ENCODE measurements around the gene CCDC92B. TPM values are rescaled to one million over a fixed set of nuclear protein-coding genes. Genes with fewer than 3 reads are reported as not detected.

Gene CCDC92B
- total RNA-seq, 1 experiment from 2014 or later, result 15.2 TPM

DNA sequence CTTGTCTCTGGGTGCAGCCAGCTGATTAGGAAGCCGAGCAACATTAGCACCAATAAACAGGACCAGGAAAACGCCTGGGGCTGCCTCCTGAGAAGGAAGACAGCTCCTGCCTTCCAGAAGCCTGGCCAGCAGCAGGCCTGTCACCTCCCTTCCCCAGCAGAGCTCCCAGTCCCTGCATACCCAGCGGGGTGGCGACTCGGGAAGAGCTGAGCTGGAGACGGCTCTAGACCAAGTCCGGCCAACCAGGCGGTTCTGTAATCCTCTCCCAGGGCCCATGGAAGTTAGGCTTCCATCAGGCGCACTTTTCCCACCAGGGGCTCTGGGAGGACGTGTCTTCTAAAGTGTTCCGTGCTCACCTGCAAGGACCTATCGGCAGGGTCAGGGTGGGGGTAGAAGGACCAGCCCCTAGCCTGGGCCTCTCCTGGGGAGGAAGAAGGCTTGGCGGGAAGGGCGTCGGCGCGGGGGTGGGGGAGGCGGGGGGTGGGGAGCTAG is 25.9 kb downstream of the CCDC92B start:
- peak overlapping the region; percentile 62 for H3K4me3 Mint-ChIP-seq
- no peaks in the 10 kb centered on the region for H3K9me3 Mint-ChIP-seq
- POLR2A ChIA-PET, result interaction anchor here (1.2 to 1.3 kb wide), 2 partner anchors 14 to 62 kb away, joined by 3 to 4 read pairs; no protein-coding TSS in a partner anchor
- peaks cover 8% of the 10 kb centered on the region for H3K27me3 Mint-ChIP-seq (ENCODE audit: low read depth)
- H3K27ac Mint-ChIP-seq, result peak overlapping the region; percentile 32; the same call in 1 of the 2 replicates
- ATAC-seq (peak; percentile 52), DNase-seq (ENCODE audit: low spot score) (peak; percentile 70)
- CTCF ChIA-PET, result interaction anchor here (0.6 to 3.6 kb wide), 15 partner anchors 11 to 371 kb away, joined by 3 to 36 read pairs (median 6); no protein-coding TSS in a partner anchor
- peaks cover 9% of the 10 kb centered on the region for H3K36me3 Mint-ChIP-seq
- peaks cover 30% of the 10 kb centered on the region for H3K4me1 Mint-ChIP-seq
- TF ChIP-seq, protein P1, sequence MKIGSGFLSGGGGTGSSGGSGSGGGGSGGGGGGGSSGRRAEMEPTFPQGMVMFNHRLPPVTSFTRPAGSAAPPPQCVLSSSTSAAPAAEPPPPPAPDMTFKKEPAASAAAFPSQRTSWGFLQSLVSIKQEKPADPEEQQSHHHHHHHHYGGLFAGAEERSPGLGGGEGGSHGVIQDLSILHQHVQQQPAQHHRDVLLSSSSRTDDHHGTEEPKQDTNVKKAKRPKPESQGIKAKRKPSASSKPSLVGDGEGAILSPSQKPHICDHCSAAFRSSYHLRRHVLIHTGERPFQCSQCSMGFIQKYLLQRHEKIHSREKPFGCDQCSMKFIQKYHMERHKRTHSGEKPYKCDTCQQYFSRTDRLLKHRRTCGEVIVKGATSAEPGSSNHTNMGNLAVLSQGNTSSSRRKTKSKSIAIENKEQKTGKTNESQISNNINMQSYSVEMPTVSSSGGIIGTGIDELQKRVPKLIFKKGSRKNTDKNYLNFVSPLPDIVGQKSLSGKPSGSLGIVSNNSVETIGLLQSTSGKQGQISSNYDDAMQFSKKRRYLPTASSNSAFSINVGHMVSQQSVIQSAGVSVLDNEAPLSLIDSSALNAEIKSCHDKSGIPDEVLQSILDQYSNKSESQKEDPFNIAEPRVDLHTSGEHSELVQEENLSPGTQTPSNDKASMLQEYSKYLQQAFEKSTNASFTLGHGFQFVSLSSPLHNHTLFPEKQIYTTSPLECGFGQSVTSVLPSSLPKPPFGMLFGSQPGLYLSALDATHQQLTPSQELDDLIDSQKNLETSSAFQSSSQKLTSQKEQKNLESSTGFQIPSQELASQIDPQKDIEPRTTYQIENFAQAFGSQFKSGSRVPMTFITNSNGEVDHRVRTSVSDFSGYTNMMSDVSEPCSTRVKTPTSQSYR (CRISPR knock-in tag; IDR thresholded peaks at IDR 0.05), result no peak
- TF ChIP-seq PRRX2 (CRISPR knock-in tag; IDR thresholded peaks at IDR 0.05) (no peak), CREM (CRISPR knock-in tag; IDR thresholded peaks at IDR 0.05) (no peak), ZNF232 (CRISPR knock-in tag; IDR thresholded peaks at IDR 0.05) (0 out of 2 replicates have a peak, but pooled peaks have one; percentile 19), TEAD4 (CRISPR knock-in tag; IDR thresholded peaks at IDR 0.05) (no peak), ZNF121 (CRISPR knock-in tag; IDR thresholded peaks at IDR 0.05) (no peak), NFATC4 (CRISPR knock-in tag; IDR thresholded peaks at IDR 0.05) (no peak), RORB (CRISPR knock-in tag; IDR thresholded peaks at IDR 0.05) (no peak), ETV6 (CRISPR knock-in tag; IDR thresholded peaks at IDR 0.05) (0 out of 2 replicates have a peak, but pooled peaks have one; percentile 63), ESRRA (CRISPR knock-in tag; IDR thresholded peaks at IDR 0.05; ENCODE audit: borderline replicate concordance) (no peak), NR2C2 (CRISPR knock-in tag; IDR thresholded peaks at IDR 0.05) (no peak)
- TF ChIP-seq, protein P2, sequence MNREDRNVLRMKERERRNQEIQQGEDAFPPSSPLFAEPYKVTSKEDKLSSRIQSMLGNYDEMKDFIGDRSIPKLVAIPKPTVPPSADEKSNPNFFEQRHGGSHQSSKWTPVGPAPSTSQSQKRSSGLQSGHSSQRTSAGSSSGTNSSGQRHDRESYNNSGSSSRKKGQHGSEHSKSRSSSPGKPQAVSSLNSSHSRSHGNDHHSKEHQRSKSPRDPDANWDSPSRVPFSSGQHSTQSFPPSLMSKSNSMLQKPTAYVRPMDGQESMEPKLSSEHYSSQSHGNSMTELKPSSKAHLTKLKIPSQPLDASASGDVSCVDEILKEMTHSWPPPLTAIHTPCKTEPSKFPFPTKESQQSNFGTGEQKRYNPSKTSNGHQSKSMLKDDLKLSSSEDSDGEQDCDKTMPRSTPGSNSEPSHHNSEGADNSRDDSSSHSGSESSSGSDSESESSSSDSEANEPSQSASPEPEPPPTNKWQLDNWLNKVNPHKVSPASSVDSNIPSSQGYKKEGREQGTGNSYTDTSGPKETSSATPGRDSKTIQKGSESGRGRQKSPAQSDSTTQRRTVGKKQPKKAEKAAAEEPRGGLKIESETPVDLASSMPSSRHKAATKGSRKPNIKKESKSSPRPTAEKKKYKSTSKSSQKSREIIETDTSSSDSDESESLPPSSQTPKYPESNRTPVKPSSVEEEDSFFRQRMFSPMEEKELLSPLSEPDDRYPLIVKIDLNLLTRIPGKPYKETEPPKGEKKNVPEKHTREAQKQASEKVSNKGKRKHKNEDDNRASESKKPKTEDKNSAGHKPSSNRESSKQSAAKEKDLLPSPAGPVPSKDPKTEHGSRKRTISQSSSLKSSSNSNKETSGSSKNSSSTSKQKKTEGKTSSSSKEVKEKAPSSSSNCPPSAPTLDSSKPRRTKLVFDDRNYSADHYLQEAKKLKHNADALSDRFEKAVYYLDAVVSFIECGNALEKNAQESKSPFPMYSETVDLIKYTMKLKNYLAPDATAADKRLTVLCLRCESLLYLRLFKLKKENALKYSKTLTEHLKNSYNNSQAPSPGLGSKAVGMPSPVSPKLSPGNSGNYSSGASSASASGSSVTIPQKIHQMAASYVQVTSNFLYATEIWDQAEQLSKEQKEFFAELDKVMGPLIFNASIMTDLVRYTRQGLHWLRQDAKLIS (CRISPR knock-in tag; IDR thresholded peaks at IDR 0.05; ENCODE audit: borderline replicate concordance), result no peak
- TF ChIP-seq, protein P3, sequence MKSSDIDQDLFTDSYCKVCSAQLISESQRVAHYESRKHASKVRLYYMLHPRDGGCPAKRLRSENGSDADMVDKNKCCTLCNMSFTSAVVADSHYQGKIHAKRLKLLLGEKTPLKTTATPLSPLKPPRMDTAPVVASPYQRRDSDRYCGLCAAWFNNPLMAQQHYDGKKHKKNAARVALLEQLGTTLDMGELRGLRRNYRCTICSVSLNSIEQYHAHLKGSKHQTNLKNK (CRISPR knock-in tag; IDR thresholded peaks at IDR 0.05), result no peak
- TF ChIP-seq, protein P4, sequence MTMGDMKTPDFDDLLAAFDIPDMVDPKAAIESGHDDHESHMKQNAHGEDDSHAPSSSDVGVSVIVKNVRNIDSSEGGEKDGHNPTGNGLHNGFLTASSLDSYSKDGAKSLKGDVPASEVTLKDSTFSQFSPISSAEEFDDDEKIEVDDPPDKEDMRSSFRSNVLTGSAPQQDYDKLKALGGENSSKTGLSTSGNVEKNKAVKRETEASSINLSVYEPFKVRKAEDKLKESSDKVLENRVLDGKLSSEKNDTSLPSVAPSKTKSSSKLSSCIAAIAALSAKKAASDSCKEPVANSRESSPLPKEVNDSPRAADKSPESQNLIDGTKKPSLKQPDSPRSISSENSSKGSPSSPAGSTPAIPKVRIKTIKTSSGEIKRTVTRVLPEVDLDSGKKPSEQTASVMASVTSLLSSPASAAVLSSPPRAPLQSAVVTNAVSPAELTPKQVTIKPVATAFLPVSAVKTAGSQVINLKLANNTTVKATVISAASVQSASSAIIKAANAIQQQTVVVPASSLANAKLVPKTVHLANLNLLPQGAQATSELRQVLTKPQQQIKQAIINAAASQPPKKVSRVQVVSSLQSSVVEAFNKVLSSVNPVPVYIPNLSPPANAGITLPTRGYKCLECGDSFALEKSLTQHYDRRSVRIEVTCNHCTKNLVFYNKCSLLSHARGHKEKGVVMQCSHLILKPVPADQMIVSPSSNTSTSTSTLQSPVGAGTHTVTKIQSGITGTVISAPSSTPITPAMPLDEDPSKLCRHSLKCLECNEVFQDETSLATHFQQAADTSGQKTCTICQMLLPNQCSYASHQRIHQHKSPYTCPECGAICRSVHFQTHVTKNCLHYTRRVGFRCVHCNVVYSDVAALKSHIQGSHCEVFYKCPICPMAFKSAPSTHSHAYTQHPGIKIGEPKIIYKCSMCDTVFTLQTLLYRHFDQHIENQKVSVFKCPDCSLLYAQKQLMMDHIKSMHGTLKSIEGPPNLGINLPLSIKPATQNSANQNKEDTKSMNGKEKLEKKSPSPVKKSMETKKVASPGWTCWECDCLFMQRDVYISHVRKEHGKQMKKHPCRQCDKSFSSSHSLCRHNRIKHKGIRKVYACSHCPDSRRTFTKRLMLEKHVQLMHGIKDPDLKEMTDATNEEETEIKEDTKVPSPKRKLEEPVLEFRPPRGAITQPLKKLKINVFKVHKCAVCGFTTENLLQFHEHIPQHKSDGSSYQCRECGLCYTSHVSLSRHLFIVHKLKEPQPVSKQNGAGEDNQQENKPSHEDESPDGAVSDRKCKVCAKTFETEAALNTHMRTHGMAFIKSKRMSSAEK (CRISPR knock-in tag; IDR thresholded peaks at IDR 0.05; ENCODE audit: borderline replicate concordance), result no peak
- TF ChIP-seq, protein P5, sequence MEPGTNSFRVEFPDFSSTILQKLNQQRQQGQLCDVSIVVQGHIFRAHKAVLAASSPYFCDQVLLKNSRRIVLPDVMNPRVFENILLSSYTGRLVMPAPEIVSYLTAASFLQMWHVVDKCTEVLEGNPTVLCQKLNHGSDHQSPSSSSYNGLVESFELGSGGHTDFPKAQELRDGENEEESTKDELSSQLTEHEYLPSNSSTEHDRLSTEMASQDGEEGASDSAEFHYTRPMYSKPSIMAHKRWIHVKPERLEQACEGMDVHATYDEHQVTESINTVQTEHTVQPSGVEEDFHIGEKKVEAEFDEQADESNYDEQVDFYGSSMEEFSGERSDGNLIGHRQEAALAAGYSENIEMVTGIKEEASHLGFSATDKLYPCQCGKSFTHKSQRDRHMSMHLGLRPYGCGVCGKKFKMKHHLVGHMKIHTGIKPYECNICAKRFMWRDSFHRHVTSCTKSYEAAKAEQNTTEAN (CRISPR knock-in tag; IDR thresholded peaks at IDR 0.05), result no peak
- TF ChIP-seq, protein P6, sequence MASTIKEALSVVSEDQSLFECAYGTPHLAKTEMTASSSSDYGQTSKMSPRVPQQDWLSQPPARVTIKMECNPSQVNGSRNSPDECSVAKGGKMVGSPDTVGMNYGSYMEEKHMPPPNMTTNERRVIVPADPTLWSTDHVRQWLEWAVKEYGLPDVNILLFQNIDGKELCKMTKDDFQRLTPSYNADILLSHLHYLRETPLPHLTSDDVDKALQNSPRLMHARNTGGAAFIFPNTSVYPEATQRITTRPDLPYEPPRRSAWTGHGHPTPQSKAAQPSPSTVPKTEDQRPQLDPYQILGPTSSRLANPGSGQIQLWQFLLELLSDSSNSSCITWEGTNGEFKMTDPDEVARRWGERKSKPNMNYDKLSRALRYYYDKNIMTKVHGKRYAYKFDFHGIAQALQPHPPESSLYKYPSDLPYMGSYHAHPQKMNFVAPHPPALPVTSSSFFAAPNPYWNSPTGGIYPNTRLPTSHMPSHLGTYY (CRISPR knock-in tag; IDR thresholded peaks at IDR 0.05), result no peak
- TF ChIP-seq, protein P7, sequence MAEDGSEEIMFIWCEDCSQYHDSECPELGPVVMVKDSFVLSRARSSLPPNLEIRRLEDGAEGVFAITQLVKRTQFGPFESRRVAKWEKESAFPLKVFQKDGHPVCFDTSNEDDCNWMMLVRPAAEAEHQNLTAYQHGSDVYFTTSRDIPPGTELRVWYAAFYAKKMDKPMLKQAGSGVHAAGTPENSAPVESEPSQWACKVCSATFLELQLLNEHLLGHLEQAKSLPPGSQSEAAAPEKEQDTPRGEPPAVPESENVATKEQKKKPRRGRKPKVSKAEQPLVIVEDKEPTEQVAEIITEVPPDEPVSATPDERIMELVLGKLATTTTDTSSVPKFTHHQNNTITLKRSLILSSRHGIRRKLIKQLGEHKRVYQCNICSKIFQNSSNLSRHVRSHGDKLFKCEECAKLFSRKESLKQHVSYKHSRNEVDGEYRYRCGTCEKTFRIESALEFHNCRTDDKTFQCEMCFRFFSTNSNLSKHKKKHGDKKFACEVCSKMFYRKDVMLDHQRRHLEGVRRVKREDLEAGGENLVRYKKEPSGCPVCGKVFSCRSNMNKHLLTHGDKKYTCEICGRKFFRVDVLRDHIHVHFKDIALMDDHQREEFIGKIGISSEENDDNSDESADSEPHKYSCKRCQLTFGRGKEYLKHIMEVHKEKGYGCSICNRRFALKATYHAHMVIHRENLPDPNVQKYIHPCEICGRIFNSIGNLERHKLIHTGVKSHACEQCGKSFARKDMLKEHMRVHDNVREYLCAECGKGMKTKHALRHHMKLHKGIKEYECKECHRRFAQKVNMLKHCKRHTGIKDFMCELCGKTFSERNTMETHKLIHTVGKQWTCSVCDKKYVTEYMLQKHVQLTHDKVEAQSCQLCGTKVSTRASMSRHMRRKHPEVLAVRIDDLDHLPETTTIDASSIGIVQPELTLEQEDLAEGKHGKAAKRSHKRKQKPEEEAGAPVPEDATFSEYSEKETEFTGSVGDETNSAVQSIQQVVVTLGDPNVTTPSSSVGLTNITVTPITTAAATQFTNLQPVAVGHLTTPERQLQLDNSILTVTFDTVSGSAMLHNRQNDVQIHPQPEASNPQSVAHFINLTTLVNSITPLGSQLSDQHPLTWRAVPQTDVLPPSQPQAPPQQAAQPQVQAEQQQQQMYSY (CRISPR knock-in tag; IDR thresholded peaks at IDR 0.05), result no peak
- TF ChIP-seq, protein P8, sequence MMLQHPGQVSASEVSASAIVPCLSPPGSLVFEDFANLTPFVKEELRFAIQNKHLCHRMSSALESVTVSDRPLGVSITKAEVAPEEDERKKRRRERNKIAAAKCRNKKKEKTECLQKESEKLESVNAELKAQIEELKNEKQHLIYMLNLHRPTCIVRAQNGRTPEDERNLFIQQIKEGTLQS (CRISPR knock-in tag; conservative IDR thresholded peaks at IDR 0.05), result no peak

Data from WTC11 (cell line).